ENCODE results near the gene UNC5C.

DNA sequence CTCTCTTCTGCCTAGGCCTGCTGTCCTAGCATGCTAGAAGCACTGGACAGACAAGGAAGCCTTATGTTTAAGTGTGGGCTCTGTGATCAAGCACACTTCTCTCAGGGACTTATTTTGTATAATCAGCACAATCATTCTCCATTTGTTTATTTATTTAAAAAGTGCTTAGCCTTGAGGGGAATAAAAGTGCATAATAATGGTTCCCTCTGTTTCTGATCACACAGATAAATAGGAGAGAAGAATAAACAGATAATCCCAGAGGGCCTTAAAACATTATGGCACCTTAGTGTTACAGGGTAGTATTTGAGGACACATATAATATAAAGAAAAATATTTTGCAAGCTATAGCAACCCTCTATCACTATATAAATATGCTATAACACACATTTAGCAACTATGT lies 146.5 kb downstream of the UNC5C start:
- no peak for TF ChIP-seq CTCF (conservative IDR thresholded peaks at IDR 0.05; ENCODE audit: low read length)
- no peak for TF ChIP-seq EZH2phosphoT487 (IDR thresholded peaks at IDR 0.05; ENCODE audit: borderline replicate concordance, low read depth, low read length)
